Measurements from ENCODE around the gene SPR.
"Not testable (repeated sequence)": the region's sequence is repeated elsewhere in the genome, so short reads cannot be mapped to it uniquely, and the experiment has no call there.

SPR gene

DNA sequence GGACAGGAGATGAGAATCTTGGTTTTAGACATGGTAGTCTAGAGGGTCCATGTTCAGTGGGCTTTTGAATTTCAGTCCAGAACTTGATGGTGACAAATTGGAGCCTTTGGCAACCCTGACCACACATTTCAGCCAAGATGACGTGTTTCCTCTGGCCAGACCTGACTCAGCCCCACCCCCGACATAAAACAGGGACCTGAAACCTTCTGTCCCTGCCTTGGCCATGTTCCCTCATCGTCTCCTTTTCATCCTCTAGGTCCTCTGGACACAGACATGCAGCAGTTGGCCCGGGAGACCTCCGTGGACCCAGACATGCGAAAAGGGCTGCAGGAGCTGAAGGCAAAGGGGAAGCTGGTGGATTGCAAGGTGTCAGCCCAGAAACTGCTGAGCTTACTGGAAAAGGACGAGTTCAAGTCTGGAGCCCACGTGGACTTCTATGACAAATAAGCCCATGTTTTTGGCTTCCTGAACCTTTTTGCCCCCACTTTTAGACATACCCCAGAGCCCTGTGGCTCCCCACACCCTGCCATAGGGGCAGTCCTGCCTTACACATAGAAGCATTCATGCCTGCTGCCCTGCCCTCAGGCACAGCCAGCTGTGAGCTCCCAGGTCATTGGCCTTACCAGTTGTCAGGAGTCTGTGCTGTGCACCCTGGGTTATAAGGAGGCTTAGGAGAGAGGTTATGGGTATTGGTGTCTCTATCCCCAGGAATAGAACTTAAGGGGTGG, 4.0 kb downstream of the SPR start:
- peak; percentile 21 for DNase-seq

DNA sequence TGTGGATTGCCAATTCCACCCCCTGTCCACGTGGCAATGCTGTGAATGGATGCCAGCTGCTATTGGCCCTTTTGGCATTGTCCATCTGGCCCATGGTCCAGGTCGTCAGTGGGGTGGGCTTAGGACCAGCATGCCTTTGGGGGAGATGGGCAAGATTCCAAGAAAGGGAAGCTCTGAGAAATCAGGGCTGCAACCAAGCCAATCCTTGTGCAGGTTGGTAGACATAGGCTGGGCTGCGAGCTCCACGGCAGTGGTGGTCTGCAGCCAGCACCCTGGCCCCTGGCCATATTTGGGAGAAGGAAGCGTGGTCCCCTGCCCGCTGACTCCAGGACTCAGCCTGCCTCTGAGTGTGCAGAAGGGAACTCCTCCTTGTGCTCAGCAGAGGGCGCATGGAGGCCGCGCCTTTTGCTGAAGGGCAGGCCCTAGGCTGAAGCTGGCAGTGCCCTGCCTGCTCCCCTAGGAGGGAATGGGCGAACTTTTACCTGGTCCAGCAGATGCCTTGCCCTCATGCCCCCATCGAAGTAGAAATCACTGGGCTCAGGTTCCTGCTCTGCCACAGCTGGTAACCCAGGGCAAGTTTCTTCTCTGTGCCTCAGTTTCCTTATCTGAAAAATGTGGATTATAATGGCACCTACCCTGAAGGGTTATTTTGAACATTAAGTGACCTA, 5.4 kb downstream of the SPR start:
- peak; percentile 60 for DNase-seq

GRCh38 chr2:72893594-72894319, 6.5 kb downstream of the SPR start:
- DNase-seq = no peak

DNA sequence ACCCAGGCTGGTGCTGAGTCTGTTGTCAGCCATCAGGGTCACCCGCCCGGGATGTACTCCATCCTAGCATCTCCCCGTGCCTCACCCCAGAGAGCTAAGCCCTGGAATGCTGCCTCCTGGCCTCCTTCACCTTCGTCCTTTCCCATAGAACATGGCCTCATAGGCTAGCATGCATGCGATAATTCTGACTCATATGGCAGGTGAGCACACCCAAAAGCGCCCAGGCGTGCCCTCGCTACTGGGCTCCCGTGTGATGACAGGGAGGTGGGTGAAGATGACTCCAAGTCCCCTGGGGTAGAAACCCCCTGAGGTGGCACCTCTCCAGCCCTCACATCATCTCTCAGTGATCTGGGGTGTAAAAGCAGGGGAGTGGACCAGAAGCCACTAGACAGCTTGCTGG, 7.3 kb downstream of the SPR start:
- DNase-seq = no peak

- no peak for DNase-seq
Measured at GRCh38 chr2:72895154-72895553, 7.9 kb downstream of the SPR start.

DNA sequence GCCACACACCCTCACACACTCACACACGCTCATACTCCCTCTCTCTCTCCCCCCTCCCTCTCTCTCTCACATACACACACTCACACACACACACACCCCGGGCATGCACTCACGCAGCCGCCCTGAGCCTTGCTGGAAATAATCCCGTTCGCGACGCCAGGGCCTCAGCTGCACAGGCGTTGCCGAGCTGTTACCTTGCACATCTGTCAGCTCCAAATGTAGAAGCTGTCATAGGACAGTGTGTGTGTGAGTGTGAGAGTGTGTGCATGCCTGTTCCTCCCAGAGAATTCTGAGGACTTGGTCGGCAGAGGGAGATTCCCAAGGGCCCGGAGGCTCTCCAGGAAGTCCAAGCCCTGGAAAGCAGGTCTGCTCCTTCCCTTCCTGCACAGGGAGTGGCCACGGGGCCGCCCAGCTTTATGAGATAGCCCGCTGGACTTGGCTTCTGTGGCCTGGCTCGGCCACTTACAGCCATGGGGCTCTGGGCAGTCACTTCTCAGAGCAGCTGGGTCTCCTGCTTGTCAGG, 8.6 kb downstream of the SPR start:
- DNase-seq = no peak

GRCh38 chr2:72896446-72896845, 9.2 kb downstream of the SPR start:
- DNase-seq = no peak

GRCh38 chr2:72897785-72898584, 10.8 kb downstream of the SPR start:
- no peak for DNase-seq

DNA sequence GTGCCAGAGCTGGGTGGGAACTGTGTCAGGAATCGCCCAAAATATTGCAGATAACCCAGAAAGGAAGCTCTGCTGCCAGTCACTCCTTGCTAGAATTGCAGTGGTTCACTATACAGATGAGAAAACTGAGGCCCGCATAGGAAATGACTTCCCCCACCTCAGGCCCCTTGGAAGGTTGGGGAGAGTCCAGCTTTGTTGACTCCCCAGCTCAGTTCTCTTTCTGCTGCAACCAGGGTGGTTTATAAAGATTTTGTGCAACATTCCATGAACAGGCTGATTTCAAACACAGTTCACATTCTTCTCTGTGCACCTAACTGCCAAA, 11.3 kb downstream of the SPR start:
- no peak for DNase-seq

GRCh38 chr2:72900191-72900825, 13.1 kb downstream of the SPR start:
- no peak for DNase-seq

GRCh38 chr2:72901426-72901825, 14.2 kb downstream of the SPR start:
- DNase-seq = no peak

- DNase-seq = not testable (repeated sequence)
Measured at GRCh38 chr2:72907369-72907768, 20.2 kb downstream of the SPR start.

- DNase-seq = no peak
Measured at GRCh38 chr2:72908741-72909140, 21.5 kb downstream of the SPR start.

DNA sequence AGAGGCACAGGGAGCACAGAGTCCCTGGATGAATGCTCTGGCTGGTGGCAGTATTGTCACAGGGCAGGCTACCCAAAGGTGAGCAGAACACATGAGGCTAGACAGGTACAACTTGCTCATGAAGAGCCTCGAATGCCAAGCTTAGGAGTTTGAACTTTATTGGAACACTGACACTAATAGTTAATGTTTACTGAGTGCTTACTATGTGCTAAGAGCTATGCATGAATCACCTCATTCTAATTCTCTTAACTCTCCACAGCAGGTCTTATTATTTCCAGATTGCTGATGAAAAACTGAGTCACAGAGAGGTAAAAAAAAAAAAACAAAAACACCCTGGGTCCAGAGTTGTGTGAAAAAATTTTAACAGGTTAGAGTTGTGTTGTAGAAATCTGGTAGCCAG, 24.0 kb downstream of the SPR start:
- no peak for DNase-seq

DNA sequence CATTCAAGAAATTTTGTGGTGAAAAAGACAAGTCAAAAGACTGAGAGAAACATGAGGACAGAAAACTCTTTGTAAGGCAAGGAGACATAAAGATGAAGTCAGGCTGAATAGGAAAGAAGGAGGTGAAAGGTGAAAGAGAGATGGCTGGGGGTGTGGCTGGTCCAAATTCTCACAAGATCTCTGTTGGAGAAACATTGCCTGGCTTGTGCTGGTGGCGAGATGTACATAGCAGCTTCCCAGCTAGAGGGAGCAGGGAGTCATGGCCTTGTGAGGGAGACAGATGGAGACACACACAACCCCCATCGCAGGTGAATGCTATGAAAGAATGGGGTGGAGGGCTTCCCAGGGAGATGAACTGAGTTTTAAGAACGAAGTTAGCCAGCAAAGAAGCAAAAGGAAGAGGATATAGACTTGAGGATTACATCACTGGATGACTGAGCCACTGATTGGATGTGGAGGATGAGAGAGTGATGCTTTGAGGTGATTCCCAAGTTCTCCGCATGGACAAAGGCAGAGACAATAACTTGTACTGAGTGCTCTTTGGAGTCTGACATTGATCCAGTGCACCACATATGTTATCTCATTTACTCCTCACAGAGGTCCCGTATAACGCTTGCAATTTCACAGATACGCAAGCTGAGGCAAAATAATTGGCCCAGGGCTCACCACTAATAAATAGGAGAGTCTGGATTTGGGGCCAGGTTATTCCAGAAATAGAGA, 26.4 kb downstream of the SPR start:
- no peak for DNase-seq

- no peak for DNase-seq
Measured at GRCh38 chr2:72914206-72914559, 27.0 kb downstream of the SPR start.

GRCh38 chr2:72914589-72915319, 27.5 kb downstream of the SPR start:
- no peak for DNase-seq

GRCh38 chr2:72915320-72915906, 28.2 kb downstream of the SPR start:
- DNase-seq = no peak

DNA sequence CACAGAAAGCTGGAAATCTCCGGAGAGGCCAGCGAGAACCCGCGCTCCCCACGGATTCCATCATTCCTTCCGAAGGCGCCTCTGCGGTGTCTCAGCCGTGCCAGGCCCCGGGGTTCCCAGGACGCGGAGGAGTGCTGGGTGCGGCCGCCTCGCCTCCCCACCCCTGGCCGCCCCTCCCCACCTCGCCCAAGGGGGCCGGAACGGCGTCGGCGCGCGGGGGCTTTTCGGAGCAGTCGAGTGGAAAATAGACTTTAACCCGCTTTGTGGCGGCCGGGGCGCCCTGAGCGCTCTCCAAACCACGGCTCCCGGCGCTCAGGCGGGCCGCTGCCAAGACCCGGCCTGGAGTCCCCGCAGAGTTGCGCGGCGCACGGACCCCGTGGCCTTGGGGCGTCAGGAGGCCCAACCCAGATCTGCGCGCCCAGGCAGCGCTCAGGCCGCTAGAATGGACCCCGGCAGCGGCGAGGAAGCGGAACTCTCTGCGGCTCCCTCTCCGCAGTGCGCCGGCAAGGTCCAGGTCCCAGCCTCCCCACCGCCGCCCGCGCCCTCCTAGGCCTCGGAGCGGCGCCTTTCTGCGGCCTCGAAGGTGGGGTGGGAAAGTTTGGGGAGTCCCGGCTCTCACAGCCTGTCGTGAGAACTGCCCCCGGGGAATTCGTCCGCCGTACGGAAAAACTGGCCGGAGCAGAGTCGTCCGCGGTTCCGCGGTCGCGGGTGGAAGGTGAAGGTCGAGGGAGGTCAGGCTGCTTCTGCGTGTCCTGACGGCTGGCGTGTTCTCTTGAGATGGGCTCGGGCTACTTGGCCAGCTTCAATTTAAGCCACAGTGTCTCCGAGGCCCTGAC, 28.9 kb downstream of the SPR start:
- DNase-seq = peak; percentile 26

DNA sequence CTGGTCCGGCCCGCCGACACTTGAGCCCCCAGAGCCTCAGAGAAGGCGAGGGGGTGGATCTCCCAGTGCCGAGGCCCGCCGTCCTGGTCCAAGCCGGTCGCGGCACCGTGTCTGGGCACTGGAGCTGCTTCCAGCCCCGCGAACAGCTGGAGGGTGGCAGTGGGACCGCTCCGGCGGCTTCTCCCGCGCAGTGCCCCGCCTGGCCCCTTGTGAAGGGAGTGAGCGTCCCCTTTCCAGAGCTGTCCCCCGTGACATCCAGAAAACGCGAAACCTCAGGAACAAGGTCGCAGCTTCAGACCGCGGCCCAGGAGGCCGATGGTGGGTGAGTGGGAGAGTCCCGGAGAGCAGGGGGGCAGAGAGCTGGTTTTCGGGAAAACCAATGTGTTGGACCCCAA, 29.5 kb downstream of the SPR start:
- no peak for DNase-seq

Measured in CD4-positive, alpha-beta T cell treated with Interferon gamma for 1 hour (primary cell).